Measurements from ENCODE around the gene SLC27A5. TPM values are rescaled to one million over a fixed set of nuclear protein-coding genes. Genes with fewer than 3 reads are reported as not detected.

SLC27A5 gene
- total and polyA plus RNA-seq, 7 donors: 2.3 to 22.9 (median 7.8) TPM

- intact Hi-C loops (cut with DNase I): no loop called here
- H3K4me3 ChIP-seq: no peak overlapping the region
- peaks cover 0 to 45% (median 39%) of the 10 kb centered on the region in 4 donors for H3K4me1 ChIP-seq
- WGBS, 2 donors: 87 to 94% methylated on average over 2 of the region's 2 CpGs
- peaks cover 55 to 73% (median 62%) of the 10 kb centered on the region in 4 donors for H3K36me3 ChIP-seq
- peak overlapping the region in 1 of 4 donors; percentile 3 for H3K27ac ChIP-seq
- H3K9me3 ChIP-seq: no peaks in the 10 kb centered on the region
- no peak for DNase-seq
- H3K27me3 ChIP-seq: no peaks in the 10 kb centered on the region
- TF ChIP-seq POLR2AphosphoS5 (IDR thresholded peaks at IDR 0.05): no peak
- no peak for TF ChIP-seq EP300 (IDR thresholded peaks at IDR 0.05)
- no peak for TF ChIP-seq CTCF (IDR thresholded peaks at IDR 0.05)
- no peak for TF ChIP-seq POLR2A (IDR thresholded peaks at IDR 0.05)
Observed at GRCh38 chr19:58552655-58553054, 40.9 kb upstream of the SLC27A5 start.

- TF ChIP-seq POLR2AphosphoS5 (IDR thresholded peaks at IDR 0.05): no peak
- no peak for TF ChIP-seq EP300 (IDR thresholded peaks at IDR 0.05)
- TF ChIP-seq CTCF (IDR thresholded peaks at IDR 0.05): no peak
- TF ChIP-seq POLR2A (IDR thresholded peaks at IDR 0.05): no peak
- Histone ChIP-seq H3K4me3 (no peak overlapping the region), H3K4me1 (peaks cover 0 to 43% (median 37%) of the 10 kb centered on the region in 4 donors), H3K27me3 (no peaks in the 10 kb centered on the region), H3K27ac (no peak overlapping the region), H3K36me3 (peaks cover 55 to 76% (median 65%) of the 10 kb centered on the region in 4 donors), H3K9me3 (no peaks in the 10 kb centered on the region)
- 95 to 96% methylated on average over 18 of the region's 18 CpGs for WGBS, 2 donors
- intact Hi-C loops (cut with DNase I): no loop called here
- DNase-seq: no peak
Observed at GRCh38 chr19:58551577-58552471, 40.0 kb upstream of the SLC27A5 start.

GRCh38 chr19:58551123-58551497, 39.3 kb upstream of the SLC27A5 start:
- Histone ChIP-seq H3K4me1 (peaks cover 0 to 43% (median 37%) of the 10 kb centered on the region in 4 donors), H3K36me3 (peaks cover 48 to 69% (median 58%) of the 10 kb centered on the region in 4 donors), H3K4me3 (no peak overlapping the region), H3K27ac (no peak overlapping the region), H3K9me3 (no peaks in the 10 kb centered on the region), H3K27me3 (no peaks in the 10 kb centered on the region)
- intact Hi-C loops (cut with DNase I): no loop called here
- TF ChIP-seq POLR2AphosphoS5 (IDR thresholded peaks at IDR 0.05): no peak
- DNase-seq: no peak
- 40 to 51% methylated on average over 1 of the region's 1 CpG for WGBS, 2 donors

- Histone ChIP-seq H3K27ac (no peak overlapping the region), H3K36me3 (peaks cover 46 to 69% (median 56%) of the 10 kb centered on the region in 4 donors), H3K4me1 (peaks cover 0 to 43% (median 37%) of the 10 kb centered on the region in 4 donors), H3K4me3 (no peak overlapping the region), H3K27me3 (no peaks in the 10 kb centered on the region), H3K9me3 (no peaks in the 10 kb centered on the region)
- TF ChIP-seq POLR2AphosphoS5 (IDR thresholded peaks at IDR 0.05): no peak
- no peak for TF ChIP-seq EP300 (IDR thresholded peaks at IDR 0.05)
- no peak for TF ChIP-seq POLR2A (IDR thresholded peaks at IDR 0.05)
- TF ChIP-seq CTCF (IDR thresholded peaks at IDR 0.05): no peak
- intact Hi-C loops (cut with DNase I): no loop called here
- no peak for DNase-seq
- 92 to 93% methylated on average over 13 of the region's 13 CpGs for WGBS, 2 donors
Observed at GRCh38 chr19:58550362-58551122, 38.8 kb upstream of the SLC27A5 start.

Data from sigmoid colon (tissue), 7 donors.